ENCODE data around the gene HGFAC.

Gene HGFAC

DNA sequence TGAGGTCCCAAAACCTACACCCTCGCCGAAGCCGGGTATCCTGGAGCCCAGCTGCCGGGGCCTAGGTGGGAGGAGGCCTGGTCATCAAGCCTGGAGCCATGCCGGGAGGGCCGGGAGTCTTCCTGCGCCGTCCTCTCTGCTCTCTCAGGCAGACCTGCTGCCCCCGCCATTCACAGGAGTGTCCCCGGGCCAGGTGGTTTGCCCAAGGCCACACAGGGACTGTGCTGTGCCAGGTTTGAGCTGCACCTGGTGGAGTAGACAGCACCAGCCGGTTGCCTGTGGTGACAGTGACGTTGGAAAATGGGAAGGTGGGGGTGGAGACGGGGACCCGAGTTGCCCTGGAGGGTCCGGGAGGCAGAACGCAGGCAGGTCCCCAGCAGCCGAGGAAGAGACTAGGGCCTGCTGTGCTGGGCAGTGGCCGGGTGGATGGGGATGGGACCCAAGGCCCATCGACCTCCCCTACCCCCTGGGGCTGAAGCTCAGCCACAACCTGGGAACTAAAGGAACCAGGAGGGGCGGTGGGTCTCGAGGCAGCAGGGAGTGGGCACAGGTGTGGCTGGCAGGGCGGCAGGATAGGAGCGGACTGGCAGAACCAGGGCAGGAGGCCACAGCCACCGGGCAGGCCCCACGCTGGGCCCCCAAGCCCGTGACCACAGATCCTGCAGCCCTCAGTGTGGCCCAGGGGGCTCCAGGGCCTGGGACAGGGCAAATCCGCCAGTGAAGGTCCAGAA, 30.8 kb downstream of the HGFAC start:
- Mint-ChIP-seq H3K27me3 (no peaks in the 10 kb centered on the region), H3K9me3 (no peaks in the 10 kb centered on the region), H3K4me3 (no peak overlapping the region), H3K36me3 (ENCODE audit: insufficient read depth) (no peaks in the 10 kb centered on the region), H3K27ac (ENCODE audit: low read depth) (no peak overlapping the region), H3K4me1 (no peaks in the 10 kb centered on the region)
- no peak for ATAC-seq (replicated peaks; ENCODE audit: extremely low read depth, poor library complexity, severe bottlenecking)
- no peak for DNase-seq (ENCODE audit: low spot score in 2 of 2)

DNA sequence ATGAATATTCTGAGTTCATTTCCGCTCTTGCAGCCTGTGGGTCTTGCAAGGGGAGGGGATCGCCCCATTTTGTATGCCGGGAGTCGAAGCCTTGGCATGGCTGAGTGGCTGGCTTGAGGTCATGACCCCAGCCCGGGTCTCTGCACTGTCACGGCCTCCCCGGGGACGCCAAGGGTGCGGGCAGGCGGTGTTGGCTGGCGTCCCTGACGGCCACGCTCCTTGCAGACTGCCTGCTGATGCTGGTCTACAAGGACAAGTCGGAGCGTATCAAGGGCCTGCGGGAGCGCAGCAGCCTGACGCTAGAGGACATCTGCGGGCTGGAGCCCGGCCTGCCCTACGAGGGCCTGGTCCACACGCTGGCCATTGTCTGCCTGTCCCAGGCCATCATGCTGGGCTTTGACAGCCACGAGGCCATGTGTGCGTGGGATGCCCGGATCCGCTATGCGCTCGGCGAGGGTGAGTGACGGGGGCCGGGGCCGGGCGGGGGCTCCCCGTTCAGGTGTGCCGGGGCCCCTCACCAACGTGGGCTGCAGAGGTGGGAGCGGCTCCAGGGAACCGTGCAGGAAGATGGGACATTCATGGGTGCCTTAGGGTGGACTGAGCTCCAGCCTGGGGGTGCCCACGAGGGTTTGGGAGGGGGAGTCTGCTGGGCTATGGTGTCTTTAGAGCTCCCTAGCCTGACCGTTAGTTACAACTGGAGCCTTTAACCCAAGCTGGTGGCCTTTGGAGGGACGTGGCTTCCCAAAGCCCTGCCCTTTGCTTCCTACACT, 31.6 kb downstream of the HGFAC start:
- H3K27ac Mint-ChIP-seq (ENCODE audit: low read depth) = no peak overlapping the region
- DNase-seq (ENCODE audit: low spot score in 2 of 2) = no peak
- no peak overlapping the region for H3K4me3 Mint-ChIP-seq
- H3K9me3 Mint-ChIP-seq = no peaks in the 10 kb centered on the region
- ATAC-seq (replicated peaks; ENCODE audit: extremely low read depth, poor library complexity, severe bottlenecking) = no peak
- no peaks in the 10 kb centered on the region for H3K4me1 Mint-ChIP-seq
- no peaks in the 10 kb centered on the region for H3K36me3 Mint-ChIP-seq (ENCODE audit: insufficient read depth)
- no peaks in the 10 kb centered on the region for H3K27me3 Mint-ChIP-seq

DNA sequence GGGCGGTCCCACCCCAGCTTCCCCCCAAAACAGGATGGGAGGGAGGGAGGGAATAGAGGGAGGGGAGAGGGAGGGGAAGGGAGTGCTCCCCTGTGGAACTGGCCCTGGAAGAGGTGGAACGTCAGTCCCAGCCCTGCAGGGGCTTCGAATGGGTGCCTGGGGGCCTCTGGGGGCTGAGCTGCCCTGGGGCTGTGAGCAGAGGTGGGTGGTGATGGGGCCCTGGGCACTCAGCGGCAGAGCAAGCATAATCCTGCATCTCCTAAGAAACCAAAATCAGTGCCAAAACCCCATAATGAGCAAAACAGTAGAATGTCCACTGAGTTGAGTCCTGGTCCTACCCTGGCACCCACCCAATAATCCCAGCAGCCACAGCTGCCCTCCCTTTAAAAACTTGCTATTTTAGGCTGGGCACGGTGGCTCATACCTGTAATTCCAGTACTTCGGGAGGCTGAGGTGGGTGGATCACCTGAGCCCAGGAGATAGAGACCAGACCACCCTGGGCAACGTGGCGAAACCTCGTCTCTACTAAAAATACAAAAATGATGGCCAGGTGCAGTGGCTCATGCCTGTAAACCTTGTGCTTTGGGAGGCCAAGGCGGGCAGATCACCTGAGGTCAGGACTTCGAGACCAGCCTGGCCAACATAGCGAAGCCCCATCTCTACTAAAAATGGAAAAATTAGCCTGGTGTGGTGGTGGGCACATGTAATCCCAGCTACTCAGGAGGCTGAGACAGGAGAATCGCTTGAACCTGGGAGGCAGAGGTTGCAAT, 32.4 kb downstream of the HGFAC start:
- DNase-seq (ENCODE audit: low spot score in 2 of 2) (no peak), ATAC-seq (replicated peaks; ENCODE audit: extremely low read depth, poor library complexity, severe bottlenecking) (no peak)
- Mint-ChIP-seq H3K4me1 (no peaks in the 10 kb centered on the region), H3K27me3 (no peaks in the 10 kb centered on the region), H3K4me3 (no peak overlapping the region), H3K9me3 (no peaks in the 10 kb centered on the region), H3K36me3 (ENCODE audit: insufficient read depth) (no peaks in the 10 kb centered on the region), H3K27ac (ENCODE audit: low read depth) (no peak overlapping the region)

DNA sequence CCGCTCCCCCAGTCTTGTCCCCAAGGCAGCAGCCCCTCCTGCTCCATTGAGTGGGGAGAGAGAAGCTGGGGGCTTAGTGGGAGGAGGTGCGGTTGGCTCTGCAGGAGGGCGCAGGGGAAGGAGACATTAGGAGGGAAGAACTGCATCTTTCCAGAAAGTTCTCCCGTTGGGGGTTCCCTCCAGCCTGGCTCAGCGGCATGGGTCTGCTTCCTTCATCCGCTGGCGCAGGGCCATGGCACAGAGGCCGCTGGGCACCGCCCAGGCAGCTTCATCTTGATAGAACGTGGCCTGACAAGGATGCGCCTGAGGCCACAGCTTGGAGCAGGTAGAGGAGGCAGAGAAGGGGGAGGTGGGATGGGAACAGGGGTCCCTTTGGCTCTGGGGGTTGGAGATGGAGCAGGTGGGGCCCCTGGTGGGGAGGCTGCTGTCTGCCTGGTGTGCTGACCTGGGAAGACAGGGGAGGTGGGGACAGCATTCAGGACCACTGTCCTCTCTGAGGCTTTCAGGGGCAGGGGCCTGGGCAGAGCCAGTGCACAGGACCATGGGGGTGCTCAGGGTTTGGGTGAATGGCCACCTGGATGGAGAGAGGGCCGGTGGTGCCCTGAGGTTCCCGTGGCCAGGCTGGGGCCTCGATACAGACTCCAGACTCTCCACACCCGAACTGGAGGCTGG, 33.4 kb downstream of the HGFAC start:
- no peak for DNase-seq (ENCODE audit: low spot score in 2 of 2)

GRCh38 chr4:3475713-3476260, 34.0 kb downstream of the HGFAC start:
- H3K36me3 Mint-ChIP-seq (ENCODE audit: insufficient read depth) = no peaks in the 10 kb centered on the region
- peaks cover 6% of the 10 kb centered on the region for H3K27me3 Mint-ChIP-seq
- ATAC-seq (replicated peaks; ENCODE audit: extremely low read depth, poor library complexity, severe bottlenecking) = no peak
- H3K4me1 Mint-ChIP-seq = no peaks in the 10 kb centered on the region
- H3K4me3 Mint-ChIP-seq = no peak overlapping the region
- DNase-seq (ENCODE audit: low spot score in 2 of 2) = no peak
- no peak overlapping the region for H3K27ac Mint-ChIP-seq (ENCODE audit: low read depth)
- H3K9me3 Mint-ChIP-seq = no peaks in the 10 kb centered on the region

More for the DNA sequence above, 33.4 kb downstream of the HGFAC start:
- H3K9me3 Mint-ChIP-seq = no peaks in the 10 kb centered on the region
- H3K36me3 Mint-ChIP-seq (ENCODE audit: insufficient read depth) = no peaks in the 10 kb centered on the region
- H3K27me3 Mint-ChIP-seq = no peaks in the 10 kb centered on the region
- no peaks in the 10 kb centered on the region for H3K4me1 Mint-ChIP-seq
- no peak for ATAC-seq (replicated peaks; ENCODE audit: extremely low read depth, poor library complexity, severe bottlenecking)
- H3K4me3 Mint-ChIP-seq = no peak overlapping the region
- H3K27ac Mint-ChIP-seq (ENCODE audit: low read depth) = no peak overlapping the region

GRCh38 chr4:3476341-3476747, 34.6 kb downstream of the HGFAC start:
- no peak overlapping the region for H3K27ac Mint-ChIP-seq (ENCODE audit: low read depth)
- no peaks in the 10 kb centered on the region for H3K36me3 Mint-ChIP-seq (ENCODE audit: insufficient read depth)
- no peaks in the 10 kb centered on the region for H3K9me3 Mint-ChIP-seq
- no peak overlapping the region for H3K4me3 Mint-ChIP-seq
- H3K27me3 Mint-ChIP-seq = peaks cover 11% of the 10 kb centered on the region
- no peaks in the 10 kb centered on the region for H3K4me1 Mint-ChIP-seq
- DNase-seq (ENCODE audit: low spot score in 2 of 2) = no peak
- no peak for ATAC-seq (replicated peaks; ENCODE audit: extremely low read depth, poor library complexity, severe bottlenecking)

- DNase-seq (ENCODE audit: low spot score in 2 of 2) (no peak), ATAC-seq (replicated peaks; ENCODE audit: extremely low read depth, poor library complexity, severe bottlenecking) (no peak)
- Mint-ChIP-seq H3K9me3 (no peaks in the 10 kb centered on the region), H3K36me3 (ENCODE audit: insufficient read depth) (no peaks in the 10 kb centered on the region), H3K27me3 (peaks cover 19% of the 10 kb centered on the region), H3K4me1 (no peaks in the 10 kb centered on the region), H3K4me3 (no peak overlapping the region), H3K27ac (ENCODE audit: low read depth) (no peak overlapping the region)
Observed at GRCh38 chr4:3476936-3477749, 35.4 kb downstream of the HGFAC start.

DNA sequence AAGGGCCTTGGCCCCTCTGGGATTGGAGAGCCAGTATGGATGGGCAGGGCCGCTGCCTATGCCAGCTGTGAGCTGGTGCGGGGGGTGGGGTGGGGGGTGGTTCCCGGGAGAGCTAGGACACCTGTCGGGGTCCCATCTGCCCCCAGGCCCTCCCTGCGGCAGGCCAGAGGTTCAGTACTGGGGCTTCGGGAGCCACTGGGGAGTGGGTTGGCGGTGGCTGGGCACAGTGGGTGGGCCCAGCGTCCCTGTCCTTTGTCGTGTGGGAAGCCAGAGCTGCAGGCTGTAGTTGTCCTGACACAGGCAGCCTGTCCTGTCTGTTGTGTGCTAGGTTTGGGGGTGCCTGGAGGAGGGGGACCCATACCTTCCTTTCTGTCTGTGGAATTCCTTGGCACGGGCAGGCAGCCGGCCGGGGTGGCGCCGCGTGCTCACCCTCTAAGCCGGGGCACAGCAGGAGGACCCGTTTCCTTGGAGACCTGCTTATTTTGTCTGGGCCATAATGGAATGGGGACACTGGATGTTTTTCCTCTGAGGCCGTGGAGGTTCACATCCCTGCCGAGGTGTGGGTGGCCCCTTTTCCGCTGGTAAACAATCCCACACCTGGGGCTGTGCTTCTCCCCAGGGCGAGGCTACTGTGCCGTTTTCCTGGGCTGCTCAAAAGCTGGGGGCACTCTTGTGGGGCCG, 36.1 kb downstream of the HGFAC start:
- H3K4me1 Mint-ChIP-seq = no peaks in the 10 kb centered on the region
- H3K9me3 Mint-ChIP-seq = no peaks in the 10 kb centered on the region
- H3K27ac Mint-ChIP-seq (ENCODE audit: low read depth) = no peak overlapping the region
- DNase-seq (ENCODE audit: low spot score in 2 of 2) (no peak), ATAC-seq (replicated peaks; ENCODE audit: extremely low read depth, poor library complexity, severe bottlenecking) (no peak)
- no peaks in the 10 kb centered on the region for H3K36me3 Mint-ChIP-seq (ENCODE audit: insufficient read depth)
- H3K4me3 Mint-ChIP-seq = no peak overlapping the region
- H3K27me3 Mint-ChIP-seq = peaks cover 22% of the 10 kb centered on the region

DNA sequence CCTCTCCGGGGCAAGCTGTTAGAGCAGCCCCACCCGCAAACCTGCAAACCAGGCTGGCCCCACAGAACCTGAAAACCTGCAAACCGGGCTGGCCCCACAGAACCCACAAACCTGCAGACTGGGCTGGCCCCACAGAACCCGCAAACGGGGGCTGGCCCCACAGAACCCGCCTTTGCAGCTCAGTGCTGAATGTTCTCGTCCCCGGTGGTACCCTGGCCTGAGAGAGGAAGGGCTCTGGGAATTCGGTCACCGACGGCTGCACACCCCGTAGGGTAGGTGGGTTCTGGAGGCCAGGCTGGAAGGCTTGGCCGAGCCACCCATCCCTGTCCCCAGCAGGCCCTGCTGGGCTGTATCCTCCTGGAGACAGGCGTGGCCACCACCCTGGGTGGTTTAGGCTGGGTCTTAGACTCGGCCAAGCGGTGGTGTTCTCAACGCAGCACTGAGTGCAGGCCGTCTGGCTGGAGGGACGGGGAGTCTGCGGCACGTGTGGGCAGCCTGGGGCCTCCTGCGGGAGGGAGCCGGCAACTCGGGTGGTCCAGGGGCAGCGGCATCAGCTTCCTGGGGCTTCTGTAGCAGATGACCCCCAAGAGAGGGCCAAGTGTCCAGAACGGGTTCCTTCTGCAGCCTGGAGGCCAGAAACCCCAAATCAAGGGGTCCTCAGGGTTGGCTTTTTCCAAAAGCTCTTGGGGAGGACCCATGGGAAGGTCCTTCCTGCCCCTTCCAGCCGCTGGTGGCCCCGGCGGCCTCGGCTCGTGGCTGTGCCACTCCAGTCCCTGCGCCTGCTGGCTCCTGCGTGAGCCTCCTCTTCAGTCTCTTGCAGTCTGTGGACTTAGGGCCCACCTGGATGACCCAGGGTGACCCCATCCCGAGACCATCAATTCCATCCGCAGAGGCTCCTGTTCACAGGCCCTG, 36.9 kb downstream of the HGFAC start:
- Mint-ChIP-seq H3K4me3 (no peak overlapping the region), H3K4me1 (no peaks in the 10 kb centered on the region)
- no peak for ATAC-seq (replicated peaks; ENCODE audit: extremely low read depth, poor library complexity, severe bottlenecking)

DNA sequence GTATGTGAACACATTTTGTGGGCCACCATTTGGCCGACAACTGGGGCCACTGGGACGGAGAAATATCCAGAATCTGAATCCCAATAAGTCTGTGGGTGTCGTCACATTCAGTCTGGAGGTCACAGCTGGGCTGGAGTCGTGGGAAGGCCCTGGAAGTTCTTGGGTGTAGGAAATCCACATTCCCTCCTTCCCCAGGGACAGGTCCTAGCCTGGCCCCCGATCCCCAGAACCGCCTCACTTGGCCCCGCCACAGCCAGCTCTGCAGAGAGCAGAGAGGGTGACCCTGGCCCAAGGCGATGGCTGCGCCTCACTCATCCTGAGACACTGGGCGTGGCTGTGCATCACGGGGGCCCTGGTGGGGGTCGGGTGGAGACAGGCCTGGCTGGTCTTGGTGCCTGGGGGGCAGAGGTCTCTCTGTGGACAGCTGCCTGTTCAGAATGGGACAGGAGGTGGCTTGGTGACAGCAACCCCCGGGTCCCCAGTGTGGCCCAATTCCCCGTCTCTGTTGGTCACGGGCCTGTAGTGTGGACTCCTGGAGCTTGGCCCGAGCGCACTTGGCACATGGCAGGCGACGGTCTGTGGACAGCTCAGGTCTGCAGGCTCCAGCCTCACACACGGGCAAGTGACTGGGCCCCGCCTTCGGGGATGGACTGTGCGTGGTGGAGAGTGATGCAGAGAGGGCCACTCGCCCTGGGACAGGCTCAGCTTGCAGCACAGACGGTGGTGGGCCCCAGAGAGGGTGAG, 37.8 kb downstream of the HGFAC start:
- no peak for ATAC-seq (replicated peaks; ENCODE audit: extremely low read depth, poor library complexity, severe bottlenecking)
- no peak for DNase-seq (ENCODE audit: low spot score in 2 of 2)
- H3K27me3 Mint-ChIP-seq = peaks cover 22% of the 10 kb centered on the region
- H3K4me1 Mint-ChIP-seq = no peaks in the 10 kb centered on the region
- no peaks in the 10 kb centered on the region for H3K9me3 Mint-ChIP-seq
- H3K36me3 Mint-ChIP-seq (ENCODE audit: insufficient read depth) = no peaks in the 10 kb centered on the region
- H3K27ac Mint-ChIP-seq (ENCODE audit: low read depth) = no peak overlapping the region
- no peak overlapping the region for H3K4me3 Mint-ChIP-seq

More for the DNA sequence above, 36.9 kb downstream of the HGFAC start:
- Mint-ChIP-seq H3K27ac (ENCODE audit: low read depth) (no peak overlapping the region), H3K9me3 (no peaks in the 10 kb centered on the region), H3K36me3 (ENCODE audit: insufficient read depth) (no peaks in the 10 kb centered on the region), H3K27me3 (peaks cover 22% of the 10 kb centered on the region)
- DNase-seq (ENCODE audit: low spot score in 2 of 2) = no peak

All from central memory CD8-positive, alpha-beta T cell (primary cell).